Measurements from ENCODE around the gene ZNF407.

GRCh38 chr18:74926051-74926450 is 328.4 kb downstream of the ZNF407 start:
- TF ChIP-seq GATA2 (IDR thresholded peaks at IDR 0.05; ENCODE audit: low read depth, low read length) (no peak), GATA3 (IDR thresholded peaks at IDR 0.05; ENCODE audit: low read depth, low read length) (no peak)

All from SH-SY5Y (cell line).